ENCODE data around the gene ABCC3.

The ABCC3 gene

DNA sequence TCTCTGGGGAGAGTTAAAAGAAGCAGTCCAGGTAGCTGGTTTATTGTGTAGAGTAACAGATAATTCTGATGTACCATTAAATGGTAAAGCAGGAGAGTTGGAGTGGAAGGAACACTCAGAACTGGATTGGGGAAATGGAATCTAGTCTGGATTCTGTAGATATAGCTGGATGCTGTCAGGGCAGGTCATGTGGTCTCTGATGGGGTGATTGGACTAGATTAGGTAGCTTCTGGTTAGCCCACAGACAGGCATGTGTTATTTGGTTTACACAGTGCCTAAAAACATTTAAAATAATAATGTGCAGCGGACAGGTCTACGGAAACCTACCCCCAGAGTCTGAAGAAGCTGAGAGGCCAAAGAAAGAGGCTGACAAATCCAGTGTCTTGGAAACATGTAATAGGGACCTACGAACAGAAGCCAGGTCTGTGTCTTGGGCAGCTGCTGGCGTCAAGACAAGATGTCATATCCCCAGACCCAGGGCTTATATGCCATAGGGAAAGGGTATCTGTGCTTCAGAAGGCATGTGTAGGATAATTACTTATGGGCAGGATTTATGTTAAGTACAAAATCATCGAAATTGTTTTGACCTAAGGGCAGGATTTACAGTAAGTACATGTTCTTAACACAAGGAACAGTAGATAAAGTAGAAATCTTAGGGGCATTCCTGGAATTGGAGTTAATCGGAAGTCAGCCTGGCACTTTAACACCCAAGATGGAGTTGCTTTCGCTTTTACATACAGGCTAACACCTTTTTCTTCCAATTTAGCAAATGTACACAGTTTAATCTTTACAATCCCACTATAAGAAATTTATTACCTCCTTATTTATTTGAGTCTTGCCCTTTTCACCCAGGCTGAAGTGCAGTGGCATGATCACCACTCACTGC is 97.1 kb downstream of the ABCC3 start:
- H3K36me3 ChIP-seq (ENCODE audit: control insufficient read depth in 1 of 2, insufficient read depth in 2 of 2, low read length in 2 of 2) = peaks cover 0 to 3% of the 10 kb centered on the region in 2 donors
- no peak overlapping the region for H3K9ac ChIP-seq (ENCODE audit: low read depth in 1 of 2, low read length in 2 of 2)
- H3K9me3 ChIP-seq (ENCODE audit: control insufficient read depth in 1 of 2, low read length in 2 of 2) = no peaks in the 10 kb centered on the region
- H3K27ac ChIP-seq (ENCODE audit: low read depth, low read length) = no peak overlapping the region
- H3K27me3 ChIP-seq (ENCODE audit: control insufficient read depth in 1 of 2, insufficient read depth in 2 of 2, low read length in 2 of 2) = no peaks in the 10 kb centered on the region
- H3K4me1 ChIP-seq (ENCODE audit: control insufficient read depth in 1 of 2, insufficient read depth in 2 of 2, low read length in 2 of 2) = peaks cover 38 to 39% of the 10 kb centered on the region in 2 donors
- peak overlapping the region; percentile 25 to 30 for H3K4me3 ChIP-seq (ENCODE audit: low read depth in 1 of 2, low read length in 2 of 2)

DNA sequence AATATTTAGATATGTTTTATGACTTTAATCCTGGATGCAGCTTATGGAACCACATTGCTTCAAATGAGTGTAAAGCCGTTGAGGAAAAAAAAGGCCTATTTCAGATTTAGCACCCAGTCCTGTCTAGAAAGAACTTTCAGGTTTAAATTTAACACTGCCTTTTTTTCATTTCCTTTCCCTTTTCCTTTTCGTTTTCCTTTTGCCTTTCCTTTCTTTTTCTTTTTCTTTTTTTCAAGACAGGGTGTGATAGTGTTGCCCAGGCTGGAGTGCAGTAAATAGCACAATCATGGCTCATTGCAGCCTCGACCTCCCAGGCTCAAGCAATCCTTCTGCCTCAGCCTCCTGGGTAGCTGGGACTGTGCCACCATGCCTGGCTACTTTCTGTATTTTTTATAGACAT is 100.6 kb downstream of the ABCC3 start:
- Histone ChIP-seq H3K4me3 (ENCODE audit: low read depth in 1 of 2, low read length in 2 of 2) (no peak overlapping the region), H3K9me3 (ENCODE audit: control insufficient read depth in 1 of 2, low read length in 2 of 2) (no peaks in the 10 kb centered on the region), H3K36me3 (ENCODE audit: control insufficient read depth in 1 of 2, insufficient read depth in 2 of 2, low read length in 2 of 2) (peaks cover 17 to 23% of the 10 kb centered on the region in 2 donors), H3K27ac (ENCODE audit: low read depth, low read length) (no peak overlapping the region), H3K27me3 (ENCODE audit: control insufficient read depth in 1 of 2, insufficient read depth in 2 of 2, low read length in 2 of 2) (no peaks in the 10 kb centered on the region), H3K4me1 (ENCODE audit: control insufficient read depth in 1 of 2, insufficient read depth in 2 of 2, low read length in 2 of 2) (peaks cover 22 to 23% of the 10 kb centered on the region in 2 donors), H3K9ac (ENCODE audit: low read depth in 1 of 2, low read length in 2 of 2) (no peak overlapping the region)

DNA sequence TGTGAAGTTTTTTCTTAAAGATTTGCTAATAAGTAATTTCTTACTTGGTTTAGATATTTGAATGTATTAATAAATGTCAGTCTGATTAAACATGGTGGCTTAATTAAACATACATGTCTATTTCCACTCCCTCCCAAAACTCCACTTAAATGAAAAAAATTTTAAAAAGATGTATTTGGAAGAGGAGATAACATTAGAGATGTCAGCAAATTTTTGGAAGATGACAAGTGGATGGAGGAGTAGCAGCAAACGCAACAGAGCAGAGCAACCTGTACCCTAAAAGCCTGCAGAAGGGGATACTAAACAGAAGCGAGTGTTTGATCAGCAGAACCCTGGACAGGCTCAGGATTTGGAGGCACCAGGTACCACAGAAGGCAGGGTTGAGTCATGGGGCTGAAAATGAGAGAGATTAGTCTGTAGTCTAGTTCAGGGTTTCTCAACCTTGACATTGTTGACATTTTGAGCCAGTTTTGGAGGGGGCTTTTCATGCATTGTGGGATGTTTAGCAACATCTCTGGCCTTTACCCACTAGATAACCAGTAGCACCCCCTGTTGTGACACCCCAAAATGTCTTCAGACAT is 102.5 kb downstream of the ABCC3 start:
- Histone ChIP-seq H3K36me3 (ENCODE audit: control insufficient read depth in 1 of 2, insufficient read depth in 2 of 2, low read length in 2 of 2) (peaks cover 34 to 41% of the 10 kb centered on the region in 2 donors), H3K27ac (ENCODE audit: low read depth, low read length) (no peak overlapping the region), H3K4me1 (ENCODE audit: control insufficient read depth in 1 of 2, insufficient read depth in 2 of 2, low read length in 2 of 2) (peaks cover 7 to 8% of the 10 kb centered on the region in 2 donors), H3K9me3 (ENCODE audit: control insufficient read depth in 1 of 2, low read length in 2 of 2) (no peaks in the 10 kb centered on the region), H3K4me3 (ENCODE audit: low read depth in 1 of 2, low read length in 2 of 2) (no peak overlapping the region), H3K27me3 (ENCODE audit: control insufficient read depth in 1 of 2, insufficient read depth in 2 of 2, low read length in 2 of 2) (no peaks in the 10 kb centered on the region), H3K9ac (ENCODE audit: low read depth in 1 of 2, low read length in 2 of 2) (no peak overlapping the region)

DNA sequence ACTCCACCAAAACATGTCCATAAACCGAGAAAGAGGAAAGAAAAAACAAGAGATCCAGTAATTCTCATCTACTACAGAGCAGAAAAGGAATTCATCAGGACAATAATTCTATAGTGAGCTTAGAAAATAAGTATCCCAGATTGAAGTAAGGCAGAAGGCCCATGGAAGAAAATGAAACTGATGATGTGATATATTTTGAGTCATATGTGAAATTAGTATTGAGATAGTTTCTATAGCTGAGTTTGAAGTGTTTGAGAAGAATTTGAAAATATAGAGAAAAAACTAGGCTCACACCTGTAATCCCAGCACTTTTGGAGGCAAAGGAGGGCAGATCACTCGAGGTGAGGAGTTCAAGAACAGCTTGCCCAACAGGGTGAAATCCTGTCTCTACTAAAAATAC is 104.4 kb downstream of the ABCC3 start:
- Histone ChIP-seq H3K9ac (ENCODE audit: low read depth in 1 of 2, low read length in 2 of 2) (no peak overlapping the region), H3K4me3 (ENCODE audit: low read depth in 1 of 2, low read length in 2 of 2) (no peak overlapping the region), H3K27me3 (ENCODE audit: control insufficient read depth in 1 of 2, insufficient read depth in 2 of 2, low read length in 2 of 2) (no peaks in the 10 kb centered on the region), H3K9me3 (ENCODE audit: control insufficient read depth in 1 of 2, low read length in 2 of 2) (no peaks in the 10 kb centered on the region), H3K27ac (ENCODE audit: low read depth, low read length) (no peak overlapping the region), H3K4me1 (ENCODE audit: control insufficient read depth in 1 of 2, insufficient read depth in 2 of 2, low read length in 2 of 2) (no peaks in the 10 kb centered on the region), H3K36me3 (ENCODE audit: control insufficient read depth in 1 of 2, insufficient read depth in 2 of 2, low read length in 2 of 2) (peaks cover 47 to 55% of the 10 kb centered on the region in 2 donors)

Measured in duodenal mucosa (tissue), 2 donors.